ENCODE measurements around the gene ELOVL5. TPM values are rescaled to one million over a fixed set of nuclear protein-coding genes. Genes with fewer than 3 reads are reported as not detected.

The ELOVL5 gene
- total RNA-seq, 4 donors from 2014 or later: 5.6 to 7.2 (median 6.2) TPM

GRCh38 chr6:53239526-53239925 lies 109.2 kb downstream of the ELOVL5 start:
- H3K4me1 ChIP-seq: no peaks in the 10 kb centered on the region
- in situ Hi-C loops (cut with MboI; ENCODE audit: low sequenced_read_pairs in 4 of 4): no loop called here
- no peak for DNase-seq
- intact Hi-C loops (cut with DNase I; ENCODE audit: low total_unique reads): no loop called here
- no peak overlapping the region for H3K4me3 ChIP-seq
- H3K9me3 ChIP-seq: no peaks in the 10 kb centered on the region
- no peak overlapping the region for H3K27ac ChIP-seq
- no peaks in the 10 kb centered on the region for H3K36me3 ChIP-seq
- no peak for TF ChIP-seq CTCF (IDR thresholded peaks at IDR 0.05 in 4 of 5, conservative IDR thresholded peaks at IDR 0.05 in 1 of 5)
- no peak for ATAC-seq
- H3K27me3 ChIP-seq: no peaks in the 10 kb centered on the region

- Histone ChIP-seq H3K9me3 (no peaks in the 10 kb centered on the region), H3K36me3 (no peaks in the 10 kb centered on the region), H3K27ac (no peak overlapping the region), H3K4me1 (no peaks in the 10 kb centered on the region), H3K27me3 (no peaks in the 10 kb centered on the region), H3K4me3 (no peak overlapping the region)
- TF ChIP-seq CTCF (IDR thresholded peaks at IDR 0.05 in 4 of 5, conservative IDR thresholded peaks at IDR 0.05 in 1 of 5) (no peak), POLR2A (IDR thresholded peaks at IDR 0.05) (no peak)
- in situ Hi-C loops (cut with MboI; ENCODE audit: low sequenced_read_pairs in 4 of 4): no loop called here
- DNase-seq (no peak), ATAC-seq (no peak)
- intact Hi-C loops (cut with DNase I; ENCODE audit: low total_unique reads): no loop called here
Measured at GRCh38 chr6:53238311-53238710, 110.4 kb downstream of the ELOVL5 start.

GRCh38 chr6:53236241-53236640 lies 112.5 kb downstream of the ELOVL5 start:
- H3K4me1 ChIP-seq: no peaks in the 10 kb centered on the region
- H3K36me3 ChIP-seq: no peaks in the 10 kb centered on the region
- H3K9me3 ChIP-seq: no peaks in the 10 kb centered on the region
- DNase-seq: no peak
- intact Hi-C loops (cut with DNase I; ENCODE audit: low total_unique reads) (no loop called here), in situ Hi-C loops (cut with MboI; ENCODE audit: low sequenced_read_pairs in 4 of 4) (no loop called here)
- no peak overlapping the region for H3K27ac ChIP-seq
- ATAC-seq: no peak
- TF ChIP-seq POLR2A (IDR thresholded peaks at IDR 0.05) (no peak), CTCF (IDR thresholded peaks at IDR 0.05 in 4 of 5, conservative IDR thresholded peaks at IDR 0.05 in 1 of 5) (no peak)
- H3K27me3 ChIP-seq: no peaks in the 10 kb centered on the region
- H3K4me3 ChIP-seq: no peak overlapping the region

GRCh38 chr6:53235508-53235907 lies 113.2 kb downstream of the ELOVL5 start:
- no peaks in the 10 kb centered on the region for H3K4me1 ChIP-seq

More at GRCh38 chr6:53235508-53235907, 113.2 kb downstream of the ELOVL5 start:
- no peaks in the 10 kb centered on the region for H3K9me3 ChIP-seq
- TF ChIP-seq POLR2A (IDR thresholded peaks at IDR 0.05) (no peak), CTCF (IDR thresholded peaks at IDR 0.05 in 4 of 5, conservative IDR thresholded peaks at IDR 0.05 in 1 of 5) (no peak)
- intact Hi-C loops (cut with DNase I; ENCODE audit: low total_unique reads): no loop called here
- in situ Hi-C loops (cut with MboI; ENCODE audit: low sequenced_read_pairs in 4 of 4): no loop called here
- H3K27ac ChIP-seq: no peak overlapping the region
- H3K36me3 ChIP-seq: no peaks in the 10 kb centered on the region
- H3K4me3 ChIP-seq: no peak overlapping the region
- no peaks in the 10 kb centered on the region for H3K27me3 ChIP-seq
- no peak for ATAC-seq
- DNase-seq: no peak

Measured in gastrocnemius medialis (tissue), 4 donors.